Heart left ventricle (tissue), 13 donors: ENCODE results near the gene CHST11.

Experiments used
- CTCF ChIP-seq, 12 donors: fragments of 200-600 bp; sonication (generic) in 4 of 12; IDR thresholded peaks; one replicate each; pipeline versions ENCODE4 v1.5.0 to v1.8.0; 2018 to 2022; ENCODE audit warnings: antibody characterized with exemption in 12 of 12, mild to moderate bottlenecking in 5 of 12
- POLR2A ChIP-seq, 2 donors: fragments of 450-650 bp; IDR thresholded peaks; one replicate each; pipeline ENCODE4 v1.6.1; 2017; ENCODE audit warnings: antibody characterized with exemption in 2 of 2, mild to moderate bottlenecking in 2 of 2, moderate library complexity in 2 of 2
- donor health status: ischemic (EF 13 %, LVEDD 7.1; RV severe dilation, severe dysfunction).
- donor health status: DM: no; HTN: yes; CAD: no.
- donor health status: DM: no; HTN: no; CAD: no.
- donor health status: ischemic (EF 25% LVEDD 6.9; RV normal size, moderate dysfunction).
- donor health status: ischemic (EF 25% LVEDD 5.7; RV mildly dilated, moderate dysfunction).
- donor health status: ischemic (EF 35%, LVEDD 5.7; RV mildly dilated, moderate dysfunction).
- donor health status: nonischemic (EF 11% LVEDD 7.7; RV severe dilation, severe dysfunction).
- donor health status: DM: yes; HTN: yes; CAD: no.
- donor health status: PGD.
- donor health status: ischemic (EF 29% LVEDD 5.4; RV normal size, mild dysfunction).
- donor health status: nonischemic (EF 23%, LVEDD 6.1; RV moderate dilation, normal function).

GRCh38 chr12:104517880-104518279, 61.1 kb downstream of the CHST11 start:
- TF ChIP-seq CTCF (IDR thresholded peaks at IDR 0.05): no peak
- no peak for TF ChIP-seq POLR2A (IDR thresholded peaks at IDR 0.05)
